GM18507 (cell line): ENCODE results near the gene CFAP92.
A peak's percentile ranks its signal among the peaks of the same experiment; 100 is the strongest.
"Not testable (repeated sequence)": the region's sequence is repeated elsewhere in the genome, so short reads cannot be mapped to it uniquely, and the experiment has no call there.

Source experiments
- DNase-seq: peaks from one replicate; pipeline ENCODE4 v3.0.0; 2011; ENCODE audit warnings: low read depth; ENCODE audit not compliant: insufficient read length; ENCODE audit errors: extremely low spot score
- FAIRE-seq: peaks from 2 replicates; lab custom pipeline; 2011; peaks lifted over from hg19 to GRCh38; lab: Jason Lieb, UNC

Gene CFAP92

GRCh38 chr3:128878556-128879124 lies 115.2 kb downstream of the CFAP92 start:
- FAIRE-seq (peak; percentile 45), DNase-seq (no peak)

- DNase-seq: no peak
- no peak for FAIRE-seq
These were observed 115.8 kb downstream of the CFAP92 start for GRCh38 chr3:128878011-128878457.

GRCh38 chr3:128875556-128876120 lies 118.2 kb downstream of the CFAP92 start:
- DNase-seq (no peak), FAIRE-seq (no peak)

- DNase-seq: no peak
- no peak for FAIRE-seq
These were observed 119.2 kb downstream of the CFAP92 start for GRCh38 chr3:128874481-128875180.

- no peak for FAIRE-seq
- DNase-seq: no peak
These were observed 120.4 kb downstream of the CFAP92 start for GRCh38 chr3:128873244-128874022.

- DNase-seq (no peak), FAIRE-seq (no peak)
These were observed 121.1 kb downstream of the CFAP92 start for GRCh38 chr3:128872744-128873143.

GRCh38 chr3:128872282-128872681 lies 121.6 kb downstream of the CFAP92 start:
- DNase-seq: no peak
- no peak for FAIRE-seq

GRCh38 chr3:128870347-128870746 lies 123.5 kb downstream of the CFAP92 start:
- DNase-seq (no peak), FAIRE-seq (no peak)

GRCh38 chr3:128867200-128868125 lies 126.4 kb downstream of the CFAP92 start:
- FAIRE-seq (no peak), DNase-seq (no peak)

- not testable (repeated sequence) for DNase-seq, FAIRE-seq
These were observed 128.7 kb downstream of the CFAP92 start for GRCh38 chr3:128864849-128865804.

GRCh38 chr3:128864351-128864811 lies 129.5 kb downstream of the CFAP92 start:
- DNase-seq (no peak), FAIRE-seq (no peak)

- no peak for DNase-seq
- no peak for FAIRE-seq
These were observed 130.3 kb downstream of the CFAP92 start for GRCh38 chr3:128863560-128863959.

GRCh38 chr3:128861491-128861890 lies 132.4 kb downstream of the CFAP92 start:
- FAIRE-seq: no peak
- no peak for DNase-seq
